Hepatocyte (in vitro differentiated cells): ENCODE measurements around the gene ENGASE.

Experiments
- CTCF ChIP-seq: fragments of 200-600 bp; sonication (generic); IDR thresholded peaks from 2 replicates; pipeline ENCODE4 v1.5.1; 2016; ENCODE audit warnings: antibody characterized with exemption, mild to moderate bottlenecking; ENCODE audit not compliant: poor library complexity
- EZH2 ChIP-seq: fragments of 200-600 bp; sonication (generic); IDR thresholded peaks from 2 replicates; pipeline ENCODE4 v1.6.1; 2016; ENCODE audit warnings: antibody characterized with exemption, mild to moderate bottlenecking, borderline replicate concordance
- EZH2phosphoT487 ChIP-seq: fragments of 200-600 bp; sonication (generic); IDR thresholded peaks from one replicate; pipeline ENCODE4 v1.6.1; 2018; ENCODE audit warnings: antibody characterized with exemption, mild to moderate bottlenecking, low read depth, moderate library complexity; ENCODE audit not compliant: unreplicated experiment, severe bottlenecking

- peak; percentile 22 for TF ChIP-seq CTCF
- no peak for TF ChIP-seq EZH2phosphoT487
- TF ChIP-seq EZH2 = no peak
These were observed 51.5 kb downstream of the ENGASE start for GRCh38 chr17:79126139-79126538.
